T-helper 1 cell (primary cell): ENCODE measurements around the gene ARHGAP23.

Source experiments
- DNase-seq, 5 donors: peaks; one replicate each; pipeline ENCODE4 v3.0.0-alpha.2; 2012 to 2020

Gene ARHGAP23

GRCh38 chr17:38442548-38442947 is 14.3 kb downstream of the ARHGAP23 start:
- DNase-seq: no peak

- no peak for DNase-seq
Observed at GRCh38 chr17:38443356-38444031, 15.2 kb downstream of the ARHGAP23 start.

GRCh38 chr17:38444151-38444550 is 15.9 kb downstream of the ARHGAP23 start:
- DNase-seq: peak in 4 of 5 donors; percentile 31 to 45 (median 40)

- DNase-seq: no peak
Observed at GRCh38 chr17:38447502-38448085, 19.3 kb downstream of the ARHGAP23 start.

- DNase-seq: no peak
Observed at GRCh38 chr17:38448208-38448771, 20.0 kb downstream of the ARHGAP23 start.

GRCh38 chr17:38449364-38449763 is 21.1 kb downstream of the ARHGAP23 start:
- no peak for DNase-seq

- DNase-seq: no peak
Observed at GRCh38 chr17:38450557-38451029, 22.3 kb downstream of the ARHGAP23 start.

- no peak for DNase-seq
Observed at GRCh38 chr17:38451030-38451839, 23.0 kb downstream of the ARHGAP23 start.

- DNase-seq: no peak
Observed at GRCh38 chr17:38451840-38452529, 23.7 kb downstream of the ARHGAP23 start.

GRCh38 chr17:38452719-38453118 is 24.5 kb downstream of the ARHGAP23 start:
- no peak for DNase-seq

- DNase-seq: no peak
Observed at GRCh38 chr17:38453951-38454421, 25.7 kb downstream of the ARHGAP23 start.

GRCh38 chr17:38454532-38454931 is 26.3 kb downstream of the ARHGAP23 start:
- DNase-seq: no peak

GRCh38 chr17:38455288-38455915 is 27.1 kb downstream of the ARHGAP23 start:
- DNase-seq: no peak

GRCh38 chr17:38456031-38456815 is 28.0 kb downstream of the ARHGAP23 start:
- no peak for DNase-seq

- DNase-seq: no peak
Observed at GRCh38 chr17:38457577-38458371, 29.5 kb downstream of the ARHGAP23 start.

- DNase-seq: no peak
Observed at GRCh38 chr17:38458521-38458920, 30.3 kb downstream of the ARHGAP23 start.

- DNase-seq: no peak
Observed at GRCh38 chr17:38459567-38459966, 31.3 kb downstream of the ARHGAP23 start.

- DNase-seq: no peak
Observed at GRCh38 chr17:38460082-38460715, 31.9 kb downstream of the ARHGAP23 start.

- DNase-seq: no peak
Observed at GRCh38 chr17:38460716-38461630, 32.7 kb downstream of the ARHGAP23 start.
